ENCODE results near the gene REV3L.
"Not testable (repeated sequence)": the region's sequence is repeated elsewhere in the genome, so short reads cannot be mapped to it uniquely, and the experiment has no call there.

The REV3L gene

DNA sequence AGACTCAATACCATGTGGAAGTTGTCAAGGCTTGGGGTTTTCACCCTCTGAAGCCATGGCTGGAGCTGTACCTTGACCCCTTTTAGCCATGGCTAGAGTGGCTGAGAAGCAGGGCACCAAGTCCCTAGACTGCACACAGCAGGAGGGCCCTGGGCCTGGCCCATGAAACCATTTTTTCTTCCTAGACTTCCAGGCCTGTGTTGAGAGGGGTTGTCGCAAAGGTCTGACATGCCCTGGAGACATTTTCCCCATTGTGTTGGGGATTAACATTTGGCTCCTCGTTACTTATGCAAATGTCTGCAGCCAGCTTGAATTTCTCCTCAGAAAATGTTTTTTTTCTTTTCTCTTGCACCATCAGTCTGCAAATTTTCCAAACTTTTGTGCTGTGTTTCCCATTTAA lies 199.3 kb downstream of the REV3L start:
- DNase-seq, result no peak

GRCh38 chr6:111282515-111282914 lies 200.5 kb downstream of the REV3L start:
- no peak for DNase-seq

- no peak for DNase-seq
Observed at GRCh38 chr6:111280445-111280955, 202.5 kb downstream of the REV3L start.

DNA sequence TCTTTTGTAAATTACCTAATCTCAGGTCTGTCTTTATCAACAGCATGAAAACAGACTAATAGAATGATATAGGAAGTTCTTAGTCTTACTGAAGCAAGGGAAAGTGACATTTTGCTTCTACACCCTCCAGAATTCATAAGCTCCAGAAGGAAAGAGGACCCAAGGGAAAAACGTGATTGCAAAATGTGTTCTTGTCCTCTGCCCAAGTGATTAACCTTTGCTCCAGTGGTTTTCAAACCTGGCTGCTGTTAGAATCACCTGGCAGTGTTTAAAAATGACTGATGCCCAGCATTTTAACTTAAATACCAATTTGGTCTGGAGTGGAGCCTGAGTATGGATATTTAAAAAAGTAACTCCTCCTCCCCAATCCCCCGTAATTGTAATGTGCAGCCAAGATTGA lies 204.3 kb downstream of the REV3L start:
- DNase-seq, result no peak

DNA sequence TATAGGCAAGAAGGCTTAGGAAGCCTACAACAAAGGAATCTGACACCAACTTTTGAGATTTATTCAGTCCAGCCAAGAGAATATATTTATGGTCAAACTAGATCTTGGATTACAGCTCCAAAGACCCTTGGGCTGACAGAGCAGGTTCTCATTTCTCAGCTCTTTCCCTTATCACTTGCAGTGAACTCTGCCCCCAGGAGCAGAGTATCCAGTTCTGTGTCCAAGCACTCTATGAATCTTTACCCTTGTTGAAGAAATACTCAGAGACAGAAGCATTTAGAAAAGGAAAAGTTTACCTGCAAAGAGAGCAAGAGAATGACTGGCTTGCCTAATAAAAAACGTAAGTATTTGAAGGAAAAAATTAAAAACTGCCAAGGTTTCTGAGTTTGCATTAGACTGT lies 205.2 kb downstream of the REV3L start:
- DNase-seq, result no peak

DNA sequence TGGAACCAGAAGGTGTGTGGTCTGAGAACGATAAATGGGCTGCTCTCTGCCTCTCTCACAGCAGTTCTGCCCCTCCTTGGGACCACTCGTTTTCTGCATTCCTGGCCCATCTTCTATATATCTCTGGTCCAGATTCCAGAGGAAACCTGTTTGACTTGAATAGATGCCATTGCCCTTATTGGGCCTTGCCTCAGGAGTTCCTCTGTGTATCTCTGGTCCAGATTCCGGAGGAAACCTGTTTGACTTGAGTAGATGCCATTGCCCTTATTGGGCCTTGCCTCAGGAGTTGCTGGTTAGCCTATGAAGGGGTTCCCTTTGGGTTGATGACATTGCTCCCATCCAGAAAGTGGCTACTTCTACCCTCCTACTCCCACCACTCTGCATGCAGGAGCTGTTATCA lies 206.3 kb downstream of the REV3L start:
- no peak for DNase-seq

DNA sequence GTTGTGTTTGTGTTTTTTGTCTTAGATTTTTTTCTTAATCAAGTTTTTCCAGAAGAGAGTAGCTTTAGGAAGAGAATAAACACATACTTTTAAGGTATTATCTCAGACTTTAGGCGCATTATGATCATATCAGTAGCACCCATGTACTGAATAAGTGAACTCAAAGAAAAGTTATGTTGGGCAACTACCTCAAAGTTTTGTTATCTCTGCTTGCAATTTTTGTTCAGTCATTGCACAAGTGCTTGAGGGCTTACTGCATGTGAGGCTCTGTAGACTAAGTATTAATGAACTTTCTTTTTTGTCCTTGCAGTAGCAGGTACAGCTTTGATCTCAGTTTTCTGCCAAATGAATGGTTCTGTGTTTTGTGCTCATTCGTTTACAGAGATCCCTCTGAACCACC lies 206.7 kb downstream of the REV3L start:
- no peak for DNase-seq

- no peak for DNase-seq
Observed at GRCh38 chr6:111274593-111275217, 208.3 kb downstream of the REV3L start.

- DNase-seq, result no peak
Observed at GRCh38 chr6:111270121-111270520, 212.9 kb downstream of the REV3L start.

- DNase-seq, result no peak
Observed at GRCh38 chr6:111269401-111269970, 213.5 kb downstream of the REV3L start.

DNA sequence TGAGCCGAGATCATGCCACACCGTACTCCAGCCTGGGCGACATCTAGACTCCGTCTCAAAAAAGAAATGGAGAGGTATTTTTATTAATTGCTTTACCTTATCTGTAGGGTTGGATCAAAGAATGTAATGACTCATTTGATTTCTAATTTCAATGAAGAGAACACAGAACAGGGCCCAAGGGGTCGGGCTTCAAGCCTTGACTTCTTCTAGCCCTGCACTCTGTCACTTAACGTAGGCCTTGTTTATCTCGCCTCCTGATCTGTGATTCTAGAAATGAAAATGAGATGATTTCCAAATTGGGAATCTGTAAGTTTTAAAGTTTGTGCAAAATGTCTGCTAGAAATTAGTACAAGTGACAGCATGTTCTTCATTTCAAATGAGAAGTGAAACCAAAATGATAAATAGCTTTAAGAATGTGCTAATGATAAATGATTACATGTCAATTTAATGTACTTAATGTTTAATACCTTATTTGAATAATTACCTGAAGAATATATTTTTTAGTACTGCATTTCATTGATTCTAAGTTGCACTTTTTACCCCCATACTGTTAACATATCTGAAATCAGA lies 215.2 kb downstream of the REV3L start:
- no peak for DNase-seq

DNA sequence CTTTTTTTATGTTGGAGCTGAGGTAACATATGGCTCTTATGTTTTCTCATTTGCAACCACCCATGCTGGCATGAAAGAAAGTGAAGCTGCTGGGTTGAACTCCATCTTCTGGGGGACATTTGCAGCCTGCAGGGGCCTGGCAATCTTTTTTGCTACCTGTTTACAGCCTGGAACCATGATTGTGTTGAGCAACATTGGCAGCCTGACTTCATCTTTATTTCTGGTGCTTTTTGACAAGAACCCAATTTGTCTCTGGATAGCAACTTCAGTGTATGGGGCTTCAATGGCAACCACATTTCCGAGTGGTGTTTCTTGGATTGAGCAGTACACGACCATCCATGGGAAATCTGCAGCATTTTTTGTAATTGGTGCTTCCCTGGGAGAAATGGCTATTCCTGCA lies 216.7 kb downstream of the REV3L start:
- DNase-seq, result no peak

GRCh38 chr6:111265842-111266241 lies 217.2 kb downstream of the REV3L start:
- no peak for DNase-seq

DNA sequence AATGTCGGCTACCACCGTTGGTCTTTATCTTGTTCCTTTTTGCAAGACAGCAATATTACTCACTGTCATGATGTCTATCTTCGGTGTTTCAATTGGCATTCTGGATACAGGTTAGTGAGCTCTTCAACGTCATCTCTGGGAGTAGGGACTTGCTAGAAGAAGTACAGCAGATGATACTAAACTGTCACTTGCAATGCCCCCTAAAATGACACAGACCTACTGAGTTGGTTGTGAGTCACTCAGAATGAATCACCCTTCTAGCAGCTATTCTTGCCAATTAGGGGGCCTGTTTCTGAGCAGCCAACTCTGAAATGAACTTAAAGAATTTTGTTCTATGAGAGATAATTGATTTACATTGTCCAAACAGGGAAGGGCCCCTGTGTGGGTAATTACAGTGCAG lies 219.2 kb downstream of the REV3L start:
- no peak for DNase-seq

DNA sequence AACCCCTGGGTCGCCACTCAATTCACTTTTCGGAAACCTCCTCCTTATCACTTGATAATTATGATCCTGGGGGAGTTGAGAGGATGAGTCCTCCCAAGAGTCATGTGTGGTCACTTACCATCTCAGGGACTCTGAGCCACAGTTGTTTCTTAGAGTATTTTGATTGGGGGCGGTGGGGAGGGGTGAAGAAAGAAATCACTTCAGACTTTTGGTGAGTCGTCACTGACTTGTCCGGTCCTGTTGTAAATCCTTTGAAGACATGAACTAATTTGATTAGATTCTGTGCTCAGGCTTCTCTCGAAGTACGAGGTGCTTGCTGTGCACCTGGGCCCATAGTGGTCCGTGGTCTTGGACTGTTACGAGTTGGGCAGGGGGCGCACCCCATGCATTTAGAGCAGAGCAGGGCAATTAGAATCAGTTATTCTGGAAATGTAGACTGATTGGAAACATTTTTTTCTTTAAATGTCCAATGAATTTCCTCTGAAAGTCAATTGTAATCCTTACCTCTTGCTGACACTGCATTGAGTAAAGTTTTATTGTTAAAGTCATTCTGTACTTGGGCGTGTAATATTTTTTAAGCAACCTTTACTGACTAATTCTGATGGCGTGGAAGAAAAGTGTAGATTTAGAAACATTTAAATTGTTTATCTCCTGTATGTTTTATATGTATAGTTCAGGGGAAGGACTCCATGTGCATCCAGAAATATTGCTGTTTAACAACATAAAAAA lies 222.3 kb downstream of the REV3L start:
- no peak for DNase-seq

DNA sequence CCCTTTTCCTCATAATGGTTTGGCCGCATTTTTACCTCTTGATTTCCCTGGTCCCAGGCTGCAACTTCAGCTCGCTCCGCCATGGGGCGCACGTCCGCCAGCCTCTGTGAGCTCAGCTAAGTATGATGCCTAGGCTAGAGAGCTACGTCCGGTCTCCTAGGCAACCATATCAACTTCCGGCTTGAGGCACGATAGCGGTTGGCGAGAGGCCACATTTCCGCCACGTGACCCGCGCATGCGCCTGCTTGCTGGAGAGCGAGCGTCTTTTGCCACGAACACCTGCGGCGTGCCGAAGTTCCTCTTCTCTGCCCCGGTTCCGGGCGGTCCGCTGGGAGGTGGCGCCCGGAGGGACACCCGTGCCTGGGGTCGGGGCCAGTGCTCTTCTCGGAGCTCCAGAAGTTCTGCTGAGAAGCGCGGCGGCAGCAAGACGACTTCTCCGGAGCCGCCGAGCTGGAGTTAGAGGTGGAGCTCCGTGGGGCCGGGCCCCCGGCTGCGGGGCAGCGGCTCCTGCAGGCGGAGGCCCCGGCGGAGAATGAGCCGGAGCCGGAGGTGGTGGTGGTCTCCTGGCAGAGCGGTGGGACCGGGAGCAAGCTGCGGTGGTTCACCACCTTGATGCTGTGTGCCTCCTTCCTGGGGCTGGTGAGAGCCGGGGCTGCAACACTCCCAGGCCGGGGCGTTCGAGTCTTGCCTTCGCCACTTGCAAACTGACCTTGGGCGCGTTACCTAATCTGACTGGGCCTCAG lies 223.8 kb downstream of the REV3L start:
- DNase-seq, result peak; percentile 99

DNA sequence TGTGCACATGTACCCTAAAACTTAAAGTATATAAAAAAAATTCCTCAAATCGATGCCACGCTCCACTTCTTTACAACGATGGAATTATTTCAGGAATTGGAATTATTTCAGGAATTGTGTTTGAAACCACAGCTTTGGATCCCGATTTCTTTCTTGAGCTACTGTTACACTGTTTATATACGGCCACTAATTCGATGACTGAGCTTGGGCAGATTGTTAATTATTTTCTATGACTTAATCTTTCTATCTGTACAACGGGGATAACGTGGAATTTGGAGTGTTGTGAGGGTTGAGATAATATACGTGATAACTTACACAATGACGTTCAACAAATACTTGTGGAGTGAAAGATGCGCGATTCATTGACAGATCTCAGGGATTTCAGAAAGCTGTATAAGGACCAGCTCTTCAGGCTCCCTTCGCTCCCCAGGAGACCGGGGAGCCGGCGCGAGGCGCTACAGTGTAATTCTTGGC lies 224.4 kb downstream of the REV3L start:
- no peak for DNase-seq

DNA sequence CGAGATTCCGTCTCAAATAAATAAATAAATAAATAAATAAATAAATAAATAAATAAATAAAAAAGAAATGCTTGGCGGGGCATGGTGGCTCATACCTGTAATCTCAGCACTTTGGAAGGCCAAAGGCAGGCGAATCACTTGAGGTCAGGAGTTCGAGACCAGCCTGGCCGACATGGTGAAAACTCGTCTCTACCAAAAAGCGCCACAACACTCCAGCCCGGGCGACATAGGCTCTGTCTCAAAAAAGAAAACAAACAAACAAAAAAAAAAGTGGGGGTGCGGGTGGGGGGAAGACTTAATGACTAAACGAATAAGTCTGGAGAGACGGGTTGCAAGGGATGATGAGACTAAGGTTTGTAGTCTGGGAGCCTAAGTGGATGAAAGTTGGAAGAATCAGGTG lies 225.0 kb downstream of the REV3L start:
- DNase-seq, result no peak

DNA sequence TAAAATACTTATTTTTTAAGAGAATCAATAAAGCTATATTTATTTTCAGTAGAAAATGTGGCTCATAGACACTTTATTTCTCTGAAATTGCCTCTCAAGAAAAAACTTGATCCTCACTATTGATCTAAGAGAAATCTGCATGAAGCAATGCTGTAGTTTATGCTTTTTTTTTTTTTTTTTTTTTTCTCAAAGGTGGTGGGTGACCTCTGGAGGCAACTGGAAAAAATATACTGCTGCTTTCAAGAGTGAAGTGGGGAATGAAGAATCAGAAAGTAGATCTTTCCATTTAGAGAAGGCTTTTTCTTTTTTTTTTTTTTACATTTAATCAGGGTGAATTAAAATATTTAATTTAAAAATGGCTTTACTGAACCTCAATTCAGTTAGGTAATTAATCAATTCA lies 226.4 kb downstream of the REV3L start:
- no peak for DNase-seq

DNA sequence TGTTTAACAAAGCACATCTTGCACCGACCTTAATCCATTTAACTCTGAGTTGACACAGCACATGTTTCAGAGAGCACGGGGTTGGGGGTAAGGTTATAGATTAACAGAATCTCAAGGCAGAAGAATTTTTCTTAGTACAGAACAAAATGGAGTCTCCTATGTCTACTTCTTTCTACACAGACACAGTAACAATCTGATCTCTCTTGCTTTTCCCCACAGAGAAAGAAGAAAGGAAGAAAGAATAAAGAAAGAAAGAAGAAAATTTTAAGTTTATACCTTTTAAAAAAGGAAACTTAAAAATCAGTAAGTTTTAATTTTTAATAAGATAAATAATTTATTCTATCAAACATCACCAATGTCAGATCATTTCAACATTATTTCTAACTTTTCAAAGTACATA lies 227.2 kb downstream of the REV3L start:
- DNase-seq, result not testable (repeated sequence)

GRCh38 chr6:111254779-111255166 lies 228.2 kb downstream of the REV3L start:
- no peak for DNase-seq

DNA sequence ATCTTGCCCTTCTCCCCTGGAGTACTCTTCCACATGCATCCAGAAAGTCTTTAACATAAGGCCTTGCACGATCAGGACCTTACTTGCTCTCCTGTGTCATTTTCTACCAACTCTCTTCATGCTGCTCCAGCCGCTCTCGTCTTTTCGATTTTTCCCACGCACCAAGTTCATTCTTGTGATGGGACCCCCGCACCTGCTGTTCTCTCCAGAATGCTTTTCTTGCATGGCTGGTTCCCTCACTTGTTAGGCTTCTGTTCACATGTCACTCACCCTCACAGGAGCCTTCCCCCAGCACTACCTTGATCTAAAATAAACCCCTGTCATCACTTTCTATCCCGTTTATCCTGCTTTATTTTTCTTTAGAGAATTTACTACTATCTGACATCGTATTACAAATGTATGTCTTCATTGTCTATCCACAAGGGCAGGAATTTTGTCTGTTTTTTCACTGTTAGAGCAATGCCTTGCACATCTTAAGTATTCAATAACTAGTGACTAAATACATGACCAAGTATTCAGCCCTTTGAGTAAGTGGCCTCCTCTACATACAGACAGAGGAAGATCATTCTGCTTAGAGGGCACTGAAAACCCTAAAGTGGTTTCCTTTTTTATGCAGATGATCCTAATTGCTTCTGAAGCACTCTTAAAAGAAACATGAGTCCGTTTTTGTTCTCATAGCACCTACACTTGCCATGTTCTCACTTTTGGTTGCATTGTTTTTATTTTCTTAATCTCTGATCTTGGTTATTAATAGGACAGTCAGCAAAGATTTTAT lies 228.8 kb downstream of the REV3L start:
- no peak for DNase-seq

All from GDM1 (cell line).